Islet of Langerhans (tissue), 1 donor: Measurements from ENCODE around the gene ZNF414.
"Not testable (repeated sequence)": the region's sequence is repeated elsewhere in the genome, so short reads cannot be mapped to it uniquely, and the experiment has no call there.

ENCODE experiments used
- FAIRE-seq: peaks from one replicate; lab custom pipeline; 2011; peaks lifted over from hg19 to GRCh38; lab: Jason Lieb, UNC

ZNF414 gene

GRCh38 chr19:8517551-8518442 lies 3.8 kb upstream of the ZNF414 start:
- FAIRE-seq = no peak

- no peak for FAIRE-seq
Observed at GRCh38 chr19:8515317-8515716, 1.4 kb upstream of the ZNF414 start.

- not testable (repeated sequence) for FAIRE-seq
Observed at GRCh38 chr19:8514505-8515009, 590 bp upstream of the ZNF414 start.

GRCh38 chr19:8513036-8513686 lies 806 bp downstream of the ZNF414 start:
- no peak for FAIRE-seq

- FAIRE-seq = no peak
Observed at GRCh38 chr19:8512115-8512967, 1.6 kb downstream of the ZNF414 start.

- FAIRE-seq = no peak
Observed at GRCh38 chr19:8511573-8512101, 2.3 kb downstream of the ZNF414 start.

- FAIRE-seq = no peak
Observed at GRCh38 chr19:8510589-8511115, 3.3 kb downstream of the ZNF414 start.

GRCh38 chr19:8506402-8506957 lies 7.5 kb downstream of the ZNF414 start:
- no peak for FAIRE-seq

GRCh38 chr19:8505680-8506401 lies 8.1 kb downstream of the ZNF414 start:
- FAIRE-seq = no peak

GRCh38 chr19:8504919-8505318 lies 9.0 kb downstream of the ZNF414 start:
- no peak for FAIRE-seq

GRCh38 chr19:8504171-8504570 lies 9.8 kb downstream of the ZNF414 start:
- no peak for FAIRE-seq

GRCh38 chr19:8503510-8503909 lies 10.5 kb downstream of the ZNF414 start:
- FAIRE-seq = no peak

- FAIRE-seq = no peak
Observed at GRCh38 chr19:8501981-8502380, 12.0 kb downstream of the ZNF414 start.

- FAIRE-seq = no peak
Observed at GRCh38 chr19:8501516-8501915, 12.5 kb downstream of the ZNF414 start.

- no peak for FAIRE-seq
Observed at GRCh38 chr19:8500158-8500557, 13.8 kb downstream of the ZNF414 start.

- FAIRE-seq = no peak
Observed at GRCh38 chr19:8499048-8499833, 14.7 kb downstream of the ZNF414 start.

GRCh38 chr19:8498295-8498694 lies 15.7 kb downstream of the ZNF414 start:
- FAIRE-seq = no peak

GRCh38 chr19:8494158-8494557 lies 19.8 kb downstream of the ZNF414 start:
- FAIRE-seq = no peak

GRCh38 chr19:8491574-8491973 lies 22.4 kb downstream of the ZNF414 start:
- no peak for FAIRE-seq

- no peak for FAIRE-seq
Observed at GRCh38 chr19:8490873-8491272, 23.1 kb downstream of the ZNF414 start.
